HG02798 (cell line): ENCODE data around the gene PLCG1.

Source experiments
- ATAC-seq: cut with Tn5 transposase; IDR thresholded peaks from one replicate; pipeline ENCODE4 v1.9.1; 2021; ENCODE audit warnings: mild to moderate bottlenecking; ENCODE audit not compliant: unreplicated experiment, poor library complexity

The PLCG1 gene

GRCh38 chr20:41200446-41201202, 63.3 kb downstream of the PLCG1 start:
- no peak for ATAC-seq

DNA sequence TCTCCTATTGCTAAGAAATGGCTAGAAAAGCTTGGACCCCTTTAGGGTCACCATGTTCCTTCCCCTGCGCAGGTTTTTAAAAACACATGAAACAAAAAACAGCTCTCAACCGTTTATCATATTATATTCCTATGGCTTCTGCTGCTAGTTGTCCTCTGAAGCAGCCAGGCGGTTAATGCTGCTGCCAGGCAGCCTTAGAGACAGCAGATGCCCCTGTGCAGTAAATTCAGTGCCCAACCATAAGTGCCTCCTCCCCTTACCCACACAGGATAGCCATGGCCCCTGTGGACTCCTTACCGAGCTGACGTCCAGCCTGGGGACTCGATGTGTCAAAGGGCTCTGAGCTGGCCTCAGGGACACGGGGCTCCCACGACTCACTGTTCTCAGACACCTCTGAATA, 64.4 kb downstream of the PLCG1 start:
- no peak for ATAC-seq

GRCh38 chr20:41202426-41202825, 65.1 kb downstream of the PLCG1 start:
- ATAC-seq = no peak

- ATAC-seq = no peak
These were observed 66.3 kb downstream of the PLCG1 start for GRCh38 chr20:41203660-41204059.

GRCh38 chr20:41204304-41205265, 67.2 kb downstream of the PLCG1 start:
- no peak for ATAC-seq

GRCh38 chr20:41205313-41205712, 68.0 kb downstream of the PLCG1 start:
- ATAC-seq = no peak

- ATAC-seq = no peak
These were observed 75.9 kb downstream of the PLCG1 start for GRCh38 chr20:41213150-41213820.

DNA sequence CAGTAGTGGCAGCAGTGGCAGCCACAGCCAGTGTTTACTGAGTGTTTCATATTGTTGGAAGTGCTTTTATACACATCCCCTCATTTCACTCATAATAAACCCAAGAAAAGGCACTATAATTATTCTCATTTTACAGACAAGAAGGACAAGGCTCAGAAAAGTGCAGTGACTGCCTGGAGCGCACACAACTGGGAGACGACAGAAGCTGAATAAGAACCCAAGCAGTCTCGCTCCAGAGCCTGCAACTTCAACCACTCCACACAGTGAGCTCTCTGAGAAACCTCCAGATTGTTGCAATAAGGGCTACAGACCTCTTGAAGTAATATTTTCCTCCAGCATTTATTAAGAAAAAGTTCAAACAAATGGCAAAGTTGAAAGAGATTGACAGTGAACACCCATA, 76.9 kb downstream of the PLCG1 start:
- ATAC-seq = no peak

DNA sequence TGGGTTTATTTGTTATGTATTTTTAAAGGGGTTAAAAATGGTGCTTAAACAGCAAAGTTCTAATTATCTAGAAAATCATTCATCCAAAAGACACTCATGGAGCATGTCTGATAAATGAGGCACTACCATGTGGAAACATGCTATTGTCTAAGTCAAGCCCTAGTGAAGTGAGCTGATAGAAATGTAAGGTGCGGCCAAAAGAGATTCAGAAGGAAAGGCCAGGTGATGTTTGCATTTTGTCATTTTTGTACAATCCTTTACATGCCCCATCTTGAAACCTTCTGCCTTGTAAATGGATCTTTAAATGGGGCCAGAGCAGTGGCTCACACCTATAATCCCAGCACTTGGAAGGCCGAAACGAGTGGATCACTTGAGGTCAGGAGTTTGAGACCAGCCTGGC, 77.3 kb downstream of the PLCG1 start:
- no peak for ATAC-seq

GRCh38 chr20:41217422-41217821, 80.1 kb downstream of the PLCG1 start:
- ATAC-seq = no peak

GRCh38 chr20:41218466-41218865, 81.1 kb downstream of the PLCG1 start:
- no peak for ATAC-seq

GRCh38 chr20:41219824-41220223, 82.5 kb downstream of the PLCG1 start:
- no peak for ATAC-seq

- ATAC-seq = no peak
These were observed 84.4 kb downstream of the PLCG1 start for GRCh38 chr20:41221614-41222218.

GRCh38 chr20:41222296-41222695, 85.0 kb downstream of the PLCG1 start:
- no peak for ATAC-seq

DNA sequence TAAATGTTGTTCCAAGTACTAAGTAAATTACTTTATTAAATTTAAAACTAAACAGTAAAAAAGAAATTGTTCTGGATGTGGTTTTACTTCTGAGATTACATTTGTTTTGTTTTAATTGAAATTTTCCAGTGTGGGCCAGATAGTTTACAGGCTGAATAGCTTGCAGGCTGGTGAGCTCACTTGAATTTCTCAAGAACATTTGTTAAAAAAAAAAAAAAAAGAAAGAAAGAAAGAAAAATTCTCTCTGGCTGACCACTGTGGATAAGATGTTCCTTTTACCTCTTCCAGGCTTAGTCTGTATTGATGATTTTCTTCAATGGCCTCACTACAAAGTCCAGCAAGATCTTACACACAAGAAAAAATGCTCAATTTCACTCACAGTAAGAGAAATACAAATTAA, 85.4 kb downstream of the PLCG1 start:
- no peak for ATAC-seq

DNA sequence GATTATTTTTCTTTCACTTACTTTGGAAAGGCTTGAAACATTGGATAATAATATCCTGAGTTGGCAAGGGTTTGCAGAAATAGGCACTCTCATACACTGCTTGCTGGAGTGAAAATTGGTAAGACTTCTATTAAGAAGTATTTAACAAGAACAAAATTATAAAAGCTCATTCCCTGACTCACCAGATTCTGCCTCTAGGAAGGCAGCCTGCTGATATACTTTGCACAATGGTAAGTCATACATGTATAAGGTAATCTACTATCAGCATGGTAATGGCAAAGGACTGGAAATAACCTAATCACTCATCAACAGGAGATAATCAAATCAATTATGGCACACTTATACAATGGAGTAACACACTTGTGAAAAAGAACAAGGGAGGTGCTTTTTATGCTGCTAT, 85.8 kb downstream of the PLCG1 start:
- ATAC-seq = no peak

DNA sequence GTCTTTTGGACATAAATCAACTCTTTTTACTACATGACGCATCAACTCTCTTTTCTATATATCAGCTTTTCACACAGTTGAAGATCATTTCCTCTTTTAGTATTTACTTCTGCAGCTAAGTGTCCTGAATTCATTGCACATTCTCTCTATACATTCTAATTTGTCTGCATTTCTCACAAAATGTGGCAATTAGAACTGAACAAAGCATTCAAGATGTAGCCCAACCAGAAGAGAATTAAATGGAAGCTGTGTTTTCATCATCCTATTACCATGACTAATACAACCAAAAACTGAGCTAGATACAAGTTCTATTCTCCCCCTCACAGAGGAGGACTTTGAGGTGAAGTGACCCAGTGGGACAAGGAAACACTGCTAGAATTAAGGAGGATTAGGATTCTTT, 86.9 kb downstream of the PLCG1 start:
- no peak for ATAC-seq

- ATAC-seq = no peak
These were observed 87.7 kb downstream of the PLCG1 start for GRCh38 chr20:41225091-41225490.

DNA sequence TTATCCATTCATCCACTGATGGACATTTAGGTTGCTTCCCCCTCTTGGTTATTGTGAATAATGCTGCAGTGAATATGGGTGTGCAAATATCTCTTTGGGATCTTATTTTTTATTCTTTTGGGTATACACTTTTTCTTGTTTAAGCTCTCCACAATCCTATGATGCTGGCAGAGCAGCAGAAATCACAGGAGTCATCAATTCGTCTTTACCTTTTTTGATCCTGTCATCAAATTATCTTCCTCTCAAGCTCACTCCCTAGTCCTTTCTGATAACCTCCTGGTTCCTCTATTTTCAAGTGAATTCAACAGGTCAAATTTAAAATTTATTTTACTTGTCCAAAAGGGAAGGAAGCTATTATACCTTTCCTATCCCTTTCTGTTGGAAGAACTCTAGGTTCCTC, 89.1 kb downstream of the PLCG1 start:
- no peak for ATAC-seq
